Vagina (tissue), 2 donors: ENCODE data around the gene ATP8B1.

Experiments
- POLR2A ChIP-seq, 2 donors: fragments of 450-650 bp; IDR thresholded peaks; one replicate each; pipeline ENCODE4 v1.6.1; 2017; ENCODE audit warnings: antibody characterized with exemption in 2 of 2, mild to moderate bottlenecking in 2 of 2, moderate library complexity in 2 of 2
- POLR2AphosphoS5 ChIP-seq, 2 donors: sonication (generic); formaldehyde crosslinking; IDR thresholded peaks; one replicate each; pipeline ENCODE4 v1.9.0; 2017; ENCODE audit warnings: antibody characterized with exemption in 2 of 2, mild to moderate bottlenecking in 2 of 2, low read depth in 1 of 2; ENCODE audit not compliant: insufficient read depth in 1 of 2
- TF ChIP-seq, protein P1 (sequence below), 3 experiments: fragments of 450-650 bp in 2 of 3; fragments of 200-600 bp in 1 of 3; sonication (generic) in 1 of 3; IDR thresholded peaks; one replicate each; pipeline ENCODE4 v1.5.1; 2017 to 2019; ENCODE audit warnings: antibody characterized with exemption in 3 of 3, mild to moderate bottlenecking in 2 of 3, moderate library complexity in 2 of 3

DNA sequence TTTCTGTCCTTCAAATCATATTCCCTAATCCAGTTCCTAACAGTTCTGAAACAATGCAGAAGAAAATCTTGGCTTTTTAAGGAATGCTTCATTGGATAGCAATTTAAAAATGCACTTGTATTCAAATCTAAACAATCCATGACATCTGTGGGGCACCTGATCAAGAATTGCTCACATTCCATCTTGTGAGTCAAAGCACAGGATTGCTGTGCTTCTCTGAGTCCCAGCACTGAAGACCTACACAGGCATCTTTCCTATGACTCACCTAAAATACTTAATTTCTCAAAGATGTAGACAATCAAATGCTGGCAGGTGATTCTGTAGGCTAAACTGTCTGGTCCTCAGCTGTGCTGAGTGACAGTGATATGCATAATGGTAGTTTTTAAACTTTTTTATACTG is 10.1 kb upstream of the ATP8B1 start:
- TF ChIP-seq POLR2A (IDR thresholded peaks at IDR 0.05), result no peak
- TF ChIP-seq, protein P1, sequence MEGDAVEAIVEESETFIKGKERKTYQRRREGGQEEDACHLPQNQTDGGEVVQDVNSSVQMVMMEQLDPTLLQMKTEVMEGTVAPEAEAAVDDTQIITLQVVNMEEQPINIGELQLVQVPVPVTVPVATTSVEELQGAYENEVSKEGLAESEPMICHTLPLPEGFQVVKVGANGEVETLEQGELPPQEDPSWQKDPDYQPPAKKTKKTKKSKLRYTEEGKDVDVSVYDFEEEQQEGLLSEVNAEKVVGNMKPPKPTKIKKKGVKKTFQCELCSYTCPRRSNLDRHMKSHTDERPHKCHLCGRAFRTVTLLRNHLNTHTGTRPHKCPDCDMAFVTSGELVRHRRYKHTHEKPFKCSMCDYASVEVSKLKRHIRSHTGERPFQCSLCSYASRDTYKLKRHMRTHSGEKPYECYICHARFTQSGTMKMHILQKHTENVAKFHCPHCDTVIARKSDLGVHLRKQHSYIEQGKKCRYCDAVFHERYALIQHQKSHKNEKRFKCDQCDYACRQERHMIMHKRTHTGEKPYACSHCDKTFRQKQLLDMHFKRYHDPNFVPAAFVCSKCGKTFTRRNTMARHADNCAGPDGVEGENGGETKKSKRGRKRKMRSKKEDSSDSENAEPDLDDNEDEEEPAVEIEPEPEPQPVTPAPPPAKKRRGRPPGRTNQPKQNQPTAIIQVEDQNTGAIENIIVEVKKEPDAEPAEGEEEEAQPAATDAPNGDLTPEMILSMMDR (IDR thresholded peaks at IDR 0.05), result no peak
- no peak for TF ChIP-seq POLR2AphosphoS5 (IDR thresholded peaks at IDR 0.05; ENCODE audit: insufficient read depth in 1 of 2, low read depth in 1 of 2)
